Epidermal melanocyte (primary cell): Measurements from ENCODE around the gene BLOC1S4.
"Not testable (repeated sequence)": the region's sequence is repeated elsewhere in the genome, so short reads cannot be mapped to it uniquely, and the experiment has no call there.

Source experiments
- DNase-seq: peaks from one replicate; pipeline ENCODE4 v3.0.0; 2011; ENCODE audit warnings: low spot score; ENCODE audit not compliant: insufficient read length

The BLOC1S4 gene

GRCh38 chr4:6718932-6719610 lies 3.1 kb downstream of the BLOC1S4 start:
- DNase-seq: no peak

- no peak for DNase-seq
Observed at GRCh38 chr4:6719611-6720179, 3.7 kb downstream of the BLOC1S4 start.

- DNase-seq: peak; percentile 97
Observed at GRCh38 chr4:6720202-6720699, 4.3 kb downstream of the BLOC1S4 start.

GRCh38 chr4:6721121-6721520 lies 5.1 kb downstream of the BLOC1S4 start:
- no peak for DNase-seq

GRCh38 chr4:6722891-6723290 lies 6.9 kb downstream of the BLOC1S4 start:
- no peak for DNase-seq

- no peak for DNase-seq
Observed at GRCh38 chr4:6723851-6724250, 7.9 kb downstream of the BLOC1S4 start.

- DNase-seq: no peak
Observed at GRCh38 chr4:6724421-6725111, 8.6 kb downstream of the BLOC1S4 start.

- not testable (repeated sequence) for DNase-seq
Observed at GRCh38 chr4:6725427-6725961, 9.5 kb downstream of the BLOC1S4 start.

- peak; percentile 89 for DNase-seq
Observed at GRCh38 chr4:6727081-6727942, 11.3 kb downstream of the BLOC1S4 start.

- no peak for DNase-seq
Observed at GRCh38 chr4:6727943-6728250, 11.9 kb downstream of the BLOC1S4 start.

- no peak for DNase-seq
Observed at GRCh38 chr4:6728320-6729029, 12.5 kb downstream of the BLOC1S4 start.

- no peak for DNase-seq
Observed at GRCh38 chr4:6730603-6731317, 14.8 kb downstream of the BLOC1S4 start.

GRCh38 chr4:6731318-6731675 lies 15.3 kb downstream of the BLOC1S4 start:
- DNase-seq: no peak

- no peak for DNase-seq
Observed at GRCh38 chr4:6731780-6732179, 15.8 kb downstream of the BLOC1S4 start.

- DNase-seq: no peak
Observed at GRCh38 chr4:6732441-6733357, 16.7 kb downstream of the BLOC1S4 start.

GRCh38 chr4:6733358-6734164 lies 17.6 kb downstream of the BLOC1S4 start:
- no peak for DNase-seq

- no peak for DNase-seq
Observed at GRCh38 chr4:6734165-6734786, 18.3 kb downstream of the BLOC1S4 start.

- DNase-seq: no peak
Observed at GRCh38 chr4:6739920-6740319, 23.9 kb downstream of the BLOC1S4 start.
